Vagina (tissue), 2 donors: Measurements from ENCODE around the gene TBX10. TPM values are rescaled to one million over a fixed set of nuclear protein-coding genes. Genes with fewer than 3 reads are reported as not detected.
A peak's percentile ranks its signal among the peaks of the same experiment; 100 is the strongest.

Source experiments
- DNase-seq, 2 donors: peaks; one replicate each; pipeline ENCODE4 v3.0.0-alpha.2; 2017; ENCODE audit errors: extremely low spot score in 2 of 2
- H3K27ac ChIP-seq: fragments of 200-600 bp; sonication (generic); one replicate; pipeline ENCODE4 v1.5.1; 2019
- H3K27me3 ChIP-seq: fragments of 200-600 bp; sonication (generic); one replicate; pipeline ENCODE4 v1.5.1; 2019
- H3K36me3 ChIP-seq, 2 donors: fragments of 200-600 bp; sonication (generic); one replicate each; pipeline ENCODE4 v1.5.1; 2017 to 2019
- H3K4me1 ChIP-seq: fragments of 200-600 bp; sonication (generic); one replicate; pipeline ENCODE4 v1.5.1; 2019
- H3K4me3 ChIP-seq, 2 donors: fragments of 200-600 bp; sonication (generic); 1 replicate in 1 of 2; 2 replicates in 1 of 2; pipeline ENCODE4 v1.5.1; 2016 to 2019
- H3K9me3 ChIP-seq: fragments of 200-600 bp; sonication (generic); one replicate; pipeline ENCODE4 v1.5.1; 2019
- CTCF ChIP-seq, 3 experiments: fragments of 450-650 bp in 2 of 3; fragments of 200-600 bp in 1 of 3; sonication (generic) in 1 of 3; IDR thresholded peaks; one replicate each; pipeline ENCODE4 v1.5.1; 2017 to 2019; ENCODE audit warnings: antibody characterized with exemption in 3 of 3, mild to moderate bottlenecking in 2 of 3, moderate library complexity in 2 of 3
- intact Hi-C: fragments of 100-400 bp; cut with DNase I; formaldehyde crosslinking; loops from one replicate; pipeline ENCODE4 v1.15.1; 2023
- small RNA-seq: library from RNA; depleted of rRNA; stranded (forward); fragments of <200 nt; gene quantifications from one replicate; pipeline ENCODE3, GENCODE V24; 2016
- total RNA-seq: library from RNA; depleted of rRNA; stranded (reverse); fragments of >200 nt; gene quantifications from one replicate; pipeline ENCODE4 v1.2.3, GENCODE V29; 2016

The TBX10 gene
- total RNA-seq, 1 donor from 2014 or later = not detected

GRCh38 chr11:67581469-67581868 lies 58.1 kb downstream of the TBX10 start:
- intact Hi-C loops = no loop called here
- TF ChIP-seq CTCF (IDR thresholded peaks at IDR 0.05) = no peak
- H3K27ac ChIP-seq = peak overlapping the region; percentile 99
- DNase-seq = no peak
- H3K9me3 ChIP-seq = no peaks in the 10 kb centered on the region
- H3K4me3 ChIP-seq = no peak overlapping the region
- H3K27me3 ChIP-seq = no peaks in the 10 kb centered on the region
- H3K36me3 ChIP-seq = peaks cover 0 to 16% of the 10 kb centered on the region in 2 donors
- peaks cover 32% of the 10 kb centered on the region for H3K4me1 ChIP-seq

Small RNA genes within 50 kb of the gene (small RNA-seq; reads per million reads assigned to genes)
- gene AP003385.3 (not detected), gene RPL37P2 (not detected)

Other genes with a start within 250 kb of the TBX10 start
- 20.6 TPM for gene RAD9A, start 247.8 kb downstream of the TBX10 start, total RNA-seq
- gene PPP1CA, start 237.9 kb downstream of the TBX10 start, total RNA-seq = 102 TPM
- gene TBC1D10C, start 235.7 kb downstream of the TBX10 start, total RNA-seq = 6.6 TPM
- gene CARNS1, start 224.1 kb downstream of the TBX10 start, total RNA-seq = 1.7 TPM
- 50.6 TPM for gene RPS6KB2, start 211.3 kb downstream of the TBX10 start, total RNA-seq
- 18.2 TPM for gene PTPRCAP, start 202.1 kb downstream of the TBX10 start, total RNA-seq
- gene CORO1B, start 196.3 kb downstream of the TBX10 start, total RNA-seq = 70.7 TPM
- gene GPR152, start 187.0 kb downstream of the TBX10 start, total RNA-seq = not detected
- 0.98 TPM for gene CABP4, start 184.4 kb downstream of the TBX10 start, total RNA-seq
- gene TMEM134, start 170.5 kb downstream of the TBX10 start, total RNA-seq = 88.6 TPM
- 82.7 TPM for gene AIP, start 156.7 kb downstream of the TBX10 start, total RNA-seq
- 21.9 TPM for gene PITPNM1, start 134.4 kb downstream of the TBX10 start, total RNA-seq
- gene CDK2AP2, start 131.6 kb downstream of the TBX10 start, total RNA-seq = 46.4 TPM
- not detected for gene CABP2, start 116.3 kb downstream of the TBX10 start, total RNA-seq
- gene GSTP1, start 56.0 kb downstream of the TBX10 start, total RNA-seq = 2,739 TPM
- 254 TPM for gene NDUFV1, start 32.8 kb downstream of the TBX10 start, total RNA-seq
- 23.8 TPM for gene NUDT8, start 9.8 kb downstream of the TBX10 start, total RNA-seq
- not detected for gene ACY3, start 11.0 kb upstream of the TBX10 start, total RNA-seq
- 19.9 TPM for gene ALDH3B2, start 34.9 kb upstream of the TBX10 start, total RNA-seq